GM12891 (cell line): Measurements from ENCODE around the gene ACTR5.
A peak's percentile ranks its signal among the peaks of the same experiment; 100 is the strongest.

Experiments
- DNase-seq: peaks from one replicate; pipeline ENCODE4 v3.0.0; 2011; ENCODE audit warnings: low spot score; ENCODE audit not compliant: insufficient read length
- FAIRE-seq: peaks from 2 replicates; lab custom pipeline; 2011; peaks lifted over from hg19 to GRCh38; lab: Jason Lieb, UNC
- PAX5 ChIP-seq: IDR thresholded peaks from 2 replicates; pipeline ENCODE4 v1.6.1; 2011; ENCODE audit warnings: low read length, moderate library complexity, mild to moderate bottlenecking; ENCODE audit not compliant: insufficient read depth, severe bottlenecking
- POLR2A ChIP-seq: IDR thresholded peaks from 2 replicates; pipeline ENCODE4 v1.6.1; 2011; ENCODE audit warnings: low read depth, low read length, control low read depth
- POLR2AphosphoS5 ChIP-seq: IDR thresholded peaks from 2 replicates; pipeline ENCODE4 v1.6.1; 2011; ENCODE audit warnings: low read depth, low read length, control low read depth
- POU2F2 ChIP-seq: IDR thresholded peaks from 2 replicates; pipeline ENCODE4 v1.6.1; 2011; ENCODE audit warnings: low read depth, mild to moderate bottlenecking, control low read depth, low read length, moderate library complexity
- SPI1 ChIP-seq: IDR thresholded peaks from 2 replicates; pipeline ENCODE4 v1.6.1; 2011; ENCODE audit warnings: low read depth, low read length, control low read depth
- TAF1 ChIP-seq: IDR thresholded peaks from 2 replicates; pipeline ENCODE4 v1.6.1; 2011; ENCODE audit warnings: low read depth, low read length, control low read depth

ACTR5 gene

DNA sequence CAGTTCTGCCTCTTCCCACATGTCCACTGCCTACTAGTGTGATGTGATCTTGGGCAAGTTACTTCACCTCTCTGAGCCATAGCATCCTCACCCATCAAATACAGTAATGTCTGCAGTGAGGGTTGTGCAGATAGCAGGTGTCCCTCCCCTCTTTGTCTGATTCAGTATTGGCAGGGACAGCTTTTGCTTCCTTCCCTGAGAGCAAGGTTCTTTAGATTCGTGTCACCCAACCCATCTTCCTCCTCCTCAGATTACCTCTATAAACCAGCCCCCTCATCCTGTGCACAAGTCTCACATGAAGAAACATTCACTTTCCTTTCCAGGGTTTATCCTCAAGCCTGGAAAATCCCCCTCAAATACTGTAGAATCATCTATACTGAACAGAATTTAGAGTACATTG lies 15.4 kb downstream of the ACTR5 start:
- TF ChIP-seq POLR2AphosphoS5 (no peak), SPI1 (no peak), POU2F2 (no peak), POLR2A (no peak), PAX5 (no peak), TAF1 (no peak)
- no peak for DNase-seq
- FAIRE-seq: no peak

DNA sequence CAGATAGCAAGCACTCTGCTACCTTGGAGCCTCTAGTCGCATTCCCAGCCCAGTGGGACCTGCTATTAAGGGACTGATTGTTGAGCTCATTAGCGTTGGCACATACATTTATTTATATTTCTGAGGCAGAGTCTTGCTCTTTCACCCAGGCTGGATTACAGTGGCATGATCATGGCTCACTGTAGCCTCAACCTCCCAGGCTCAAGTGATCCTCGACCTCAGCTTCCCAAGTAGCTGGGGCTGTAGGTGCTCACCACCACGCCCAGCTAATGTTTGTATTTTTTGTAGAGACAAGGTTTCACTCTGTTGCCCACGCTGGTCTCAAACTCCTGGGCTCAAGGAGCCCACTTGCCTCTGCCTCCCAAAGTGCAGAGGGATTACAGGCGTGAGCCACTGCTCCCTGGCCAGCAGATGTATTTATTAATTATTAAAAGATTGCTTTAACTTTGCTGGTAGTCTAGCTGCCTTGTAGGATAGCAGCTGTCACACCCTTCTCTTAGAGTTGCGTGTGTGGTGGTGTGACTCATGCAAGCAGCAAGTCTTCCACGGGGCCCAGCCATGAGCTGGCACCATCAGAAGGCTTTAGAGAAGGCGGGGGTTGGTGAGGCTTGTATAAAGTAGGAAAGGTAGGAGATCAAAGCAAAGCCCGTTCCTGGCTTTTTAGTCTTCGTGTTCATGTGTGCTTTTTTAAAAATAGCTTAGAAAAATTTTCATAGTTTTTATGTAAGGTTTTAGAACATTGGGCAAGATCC lies 16.5 kb downstream of the ACTR5 start:
- no peak for FAIRE-seq
- DNase-seq: no peak

DNA sequence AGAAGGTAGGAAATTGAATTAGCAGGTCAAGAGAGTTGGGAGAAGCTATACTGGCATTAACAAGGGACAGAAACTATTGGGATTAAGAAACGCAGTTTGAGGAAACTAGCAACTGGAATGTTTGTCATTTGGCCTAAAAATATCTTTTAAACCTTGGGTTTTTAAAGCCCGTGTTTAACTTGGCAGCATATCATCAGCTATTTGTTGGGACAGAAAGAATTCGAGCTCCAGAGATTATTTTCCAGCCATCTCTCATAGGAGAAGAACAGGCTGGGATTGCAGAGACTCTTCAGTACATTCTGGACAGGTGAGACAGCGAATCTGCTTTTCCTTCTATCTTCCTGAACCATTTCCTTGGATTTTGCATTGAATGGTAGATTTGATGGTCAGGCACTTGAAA lies 17.8 kb downstream of the ACTR5 start:
- TF ChIP-seq POLR2AphosphoS5 (no peak), POU2F2 (no peak), SPI1 (no peak), PAX5 (no peak)
- no peak for DNase-seq
- no peak for FAIRE-seq

More for the DNA sequence above, 16.5 kb downstream of the ACTR5 start:
- TF ChIP-seq POLR2A: no peak
- no peak for TF ChIP-seq POLR2AphosphoS5
- TF ChIP-seq TAF1: no peak
- no peak for TF ChIP-seq SPI1
- no peak for TF ChIP-seq PAX5
- TF ChIP-seq POU2F2: no peak

DNA sequence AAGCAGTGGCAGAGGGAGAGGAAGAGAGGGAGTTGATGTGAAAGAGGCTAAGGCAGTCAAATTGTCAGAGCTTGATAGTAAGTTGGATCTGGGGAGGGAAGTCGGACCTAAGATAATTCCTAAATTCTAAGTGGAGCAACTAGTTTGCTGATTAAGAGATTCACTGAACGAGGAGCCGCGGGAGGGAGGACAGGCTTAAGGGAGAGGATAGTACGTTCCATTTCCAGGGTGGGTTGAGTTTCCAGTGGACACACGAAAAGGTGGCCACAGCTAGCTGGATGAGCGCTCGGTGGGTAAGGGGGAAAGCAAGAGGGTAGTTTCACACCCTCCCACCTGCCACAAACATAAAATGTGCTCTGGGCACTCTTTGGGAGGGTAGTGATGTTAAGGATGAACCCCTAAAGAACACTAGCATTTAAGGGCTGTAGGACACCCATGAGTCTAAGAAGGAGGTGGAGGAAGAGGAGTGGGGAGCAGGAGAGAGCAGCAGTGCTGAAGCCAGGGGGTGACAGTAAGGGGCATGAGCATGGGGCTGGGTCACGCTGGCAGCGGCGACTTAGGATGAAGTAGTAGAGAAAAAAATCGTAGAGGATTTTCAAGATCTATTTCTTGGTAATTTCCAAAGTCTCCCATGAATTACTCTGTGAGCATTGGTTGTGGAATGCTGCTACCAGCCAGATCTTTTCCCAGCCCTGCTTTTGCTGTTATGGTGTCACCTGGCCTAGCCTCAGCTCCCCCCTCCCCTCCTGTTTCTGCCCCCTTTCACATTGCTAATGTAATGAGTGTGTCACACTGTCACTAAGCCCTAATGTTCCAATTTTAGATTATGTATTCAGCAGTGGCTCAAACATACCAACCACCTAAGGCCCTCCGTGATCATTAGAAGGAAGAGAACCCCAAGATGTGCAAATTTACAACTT lies 21.4 kb downstream of the ACTR5 start:
- FAIRE-seq (peak; percentile 13), DNase-seq (no peak)
- no peak for TF ChIP-seq TAF1
- TF ChIP-seq PAX5: no peak
- TF ChIP-seq POLR2AphosphoS5: no peak
- TF ChIP-seq POLR2A: no peak
- no peak for TF ChIP-seq POU2F2
- no peak for TF ChIP-seq SPI1

DNA sequence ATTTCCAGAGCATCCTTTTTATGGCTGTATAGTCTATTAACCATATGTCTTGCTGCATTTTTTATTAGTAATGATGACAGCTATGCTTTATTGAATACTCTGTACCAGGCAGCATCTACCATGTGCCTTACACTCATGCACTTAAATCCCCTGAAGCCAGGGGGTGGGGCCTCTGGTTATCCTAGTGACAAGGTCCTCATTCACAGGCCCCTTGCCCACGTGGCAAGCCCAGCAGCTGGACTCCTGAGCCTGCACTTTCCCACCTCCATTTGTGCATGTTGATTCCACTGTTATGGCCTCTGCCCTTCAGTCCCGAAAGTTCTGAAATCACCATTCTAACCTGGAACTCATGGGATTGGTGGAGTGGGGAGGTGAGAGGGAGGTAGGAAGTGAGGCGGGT lies 22.3 kb downstream of the ACTR5 start:
- no peak for FAIRE-seq
- TF ChIP-seq PAX5: no peak
- TF ChIP-seq TAF1: no peak
- TF ChIP-seq POU2F2: no peak
- no peak for TF ChIP-seq POLR2A
- TF ChIP-seq SPI1: no peak
- DNase-seq: no peak

DNA sequence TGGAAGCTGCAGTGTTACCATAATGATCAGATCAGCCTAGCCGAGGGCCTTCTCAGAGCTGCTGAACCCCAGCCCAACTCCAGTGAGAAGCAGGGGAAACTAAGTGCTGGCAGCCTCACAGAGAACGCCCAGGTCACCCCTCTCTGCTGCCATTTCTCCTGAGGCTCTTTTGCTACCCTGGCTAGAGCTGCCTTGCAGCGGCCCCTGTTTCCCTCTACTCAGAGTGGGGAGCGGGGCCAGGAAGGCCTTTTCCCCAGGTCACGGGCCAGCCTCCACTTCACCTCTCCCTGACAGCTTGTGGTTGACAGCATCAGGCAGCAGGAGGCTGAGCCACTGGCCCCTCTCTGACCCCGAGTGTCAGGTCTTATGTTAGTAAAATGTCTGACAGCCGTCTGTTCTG lies 22.7 kb downstream of the ACTR5 start:
- DNase-seq (no peak), FAIRE-seq (no peak)
- TF ChIP-seq TAF1 (no peak), SPI1 (no peak), PAX5 (no peak), POU2F2 (no peak), POLR2A (no peak), POLR2AphosphoS5 (no peak)

DNA sequence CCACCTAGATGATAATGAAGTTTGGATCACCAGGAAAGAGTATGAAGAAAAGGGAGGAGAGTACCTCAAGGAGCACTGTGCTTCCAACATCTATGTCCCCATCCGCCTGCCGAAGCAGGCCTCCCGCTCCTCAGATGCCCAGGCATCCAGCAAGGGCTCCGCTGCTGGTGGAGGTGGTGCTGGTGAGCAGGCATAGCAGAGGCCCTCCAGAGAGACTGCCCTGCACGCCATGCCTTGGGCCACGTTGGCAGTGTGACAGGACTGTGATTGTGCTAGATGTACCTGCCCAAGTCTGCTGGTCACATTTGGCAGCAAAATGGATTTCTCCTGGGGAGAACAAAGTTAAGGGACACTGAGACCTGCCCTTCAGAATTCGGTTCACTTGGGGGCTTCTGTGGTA lies 23.4 kb downstream of the ACTR5 start:
- no peak for FAIRE-seq
- no peak for DNase-seq
- TF ChIP-seq TAF1 (no peak), SPI1 (no peak), POLR2A (no peak), POLR2AphosphoS5 (no peak), PAX5 (no peak), POU2F2 (no peak)

DNA sequence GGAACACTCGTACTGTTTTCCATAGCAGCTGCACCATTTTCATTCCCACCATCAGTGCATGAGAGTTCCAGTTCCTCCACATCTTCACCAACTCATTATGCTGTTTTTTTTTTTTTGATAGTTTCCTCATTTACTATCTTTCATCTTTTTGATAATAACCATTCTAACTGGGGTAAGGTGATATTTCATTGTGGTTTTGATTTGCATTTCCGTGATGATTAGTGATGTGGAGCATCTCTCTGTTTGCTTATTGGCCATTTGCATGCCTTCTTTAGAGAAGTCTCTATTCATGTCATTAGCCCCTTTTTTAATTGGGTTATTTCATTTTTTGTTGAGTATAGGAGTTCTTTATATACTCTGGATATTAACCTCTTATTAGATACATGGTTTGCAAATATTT lies 25.9 kb downstream of the ACTR5 start:
- DNase-seq (no peak), FAIRE-seq (no peak)
- no peak for TF ChIP-seq PAX5
- no peak for TF ChIP-seq POLR2A
- no peak for TF ChIP-seq POLR2AphosphoS5

DNA sequence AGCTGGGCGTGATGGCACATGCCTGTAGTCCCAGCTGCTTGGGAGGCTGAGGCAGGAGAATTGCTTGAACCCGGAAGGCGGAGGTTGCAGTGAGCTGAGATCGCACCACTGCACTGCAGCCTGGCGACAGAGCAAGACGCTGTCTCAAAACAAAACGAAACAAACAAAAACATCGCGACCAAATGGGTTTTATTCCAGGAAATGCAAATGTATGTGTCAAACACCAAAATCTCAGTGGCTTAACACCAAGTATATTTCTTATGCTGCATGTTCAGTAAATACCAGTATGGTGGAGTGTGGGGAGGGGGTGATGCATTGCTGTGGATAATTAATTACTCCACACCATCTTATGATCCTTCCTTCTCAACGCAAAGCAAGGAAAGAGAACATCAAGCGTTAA lies 28.1 kb downstream of the ACTR5 start:
- TF ChIP-seq TAF1 (no peak), POLR2A (no peak), SPI1 (no peak), PAX5 (no peak), POLR2AphosphoS5 (no peak), POU2F2 (no peak)
- DNase-seq: no peak
- no peak for FAIRE-seq
